ENCODE data around the gene GOLT1A.

Gene GOLT1A

GRCh38 chr1:204201348-204202040 lies 12.3 kb downstream of the GOLT1A start:
- TF ChIP-seq, protein P1, sequence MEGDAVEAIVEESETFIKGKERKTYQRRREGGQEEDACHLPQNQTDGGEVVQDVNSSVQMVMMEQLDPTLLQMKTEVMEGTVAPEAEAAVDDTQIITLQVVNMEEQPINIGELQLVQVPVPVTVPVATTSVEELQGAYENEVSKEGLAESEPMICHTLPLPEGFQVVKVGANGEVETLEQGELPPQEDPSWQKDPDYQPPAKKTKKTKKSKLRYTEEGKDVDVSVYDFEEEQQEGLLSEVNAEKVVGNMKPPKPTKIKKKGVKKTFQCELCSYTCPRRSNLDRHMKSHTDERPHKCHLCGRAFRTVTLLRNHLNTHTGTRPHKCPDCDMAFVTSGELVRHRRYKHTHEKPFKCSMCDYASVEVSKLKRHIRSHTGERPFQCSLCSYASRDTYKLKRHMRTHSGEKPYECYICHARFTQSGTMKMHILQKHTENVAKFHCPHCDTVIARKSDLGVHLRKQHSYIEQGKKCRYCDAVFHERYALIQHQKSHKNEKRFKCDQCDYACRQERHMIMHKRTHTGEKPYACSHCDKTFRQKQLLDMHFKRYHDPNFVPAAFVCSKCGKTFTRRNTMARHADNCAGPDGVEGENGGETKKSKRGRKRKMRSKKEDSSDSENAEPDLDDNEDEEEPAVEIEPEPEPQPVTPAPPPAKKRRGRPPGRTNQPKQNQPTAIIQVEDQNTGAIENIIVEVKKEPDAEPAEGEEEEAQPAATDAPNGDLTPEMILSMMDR (conservative IDR thresholded peaks at IDR 0.05; ENCODE audit: control insufficient read depth, insufficient read depth, low read depth, low read length), result no peak
- no peak for DNase-seq (ENCODE audit: low read depth)

GRCh38 chr1:204199579-204199978 lies 14.2 kb downstream of the GOLT1A start:
- DNase-seq (ENCODE audit: low read depth), result no peak
- no peak overlapping the region for H3K4me3 ChIP-seq (ENCODE audit: control insufficient read depth, low read depth, low read length)
- TF ChIP-seq, protein P1 (conservative IDR thresholded peaks at IDR 0.05; ENCODE audit: control insufficient read depth, insufficient read depth, low read depth, low read length), result no peak

More at GRCh38 chr1:204201348-204202040, 12.3 kb downstream of the GOLT1A start:
- no peak overlapping the region for H3K4me3 ChIP-seq (ENCODE audit: control insufficient read depth, low read depth, low read length)

DNA sequence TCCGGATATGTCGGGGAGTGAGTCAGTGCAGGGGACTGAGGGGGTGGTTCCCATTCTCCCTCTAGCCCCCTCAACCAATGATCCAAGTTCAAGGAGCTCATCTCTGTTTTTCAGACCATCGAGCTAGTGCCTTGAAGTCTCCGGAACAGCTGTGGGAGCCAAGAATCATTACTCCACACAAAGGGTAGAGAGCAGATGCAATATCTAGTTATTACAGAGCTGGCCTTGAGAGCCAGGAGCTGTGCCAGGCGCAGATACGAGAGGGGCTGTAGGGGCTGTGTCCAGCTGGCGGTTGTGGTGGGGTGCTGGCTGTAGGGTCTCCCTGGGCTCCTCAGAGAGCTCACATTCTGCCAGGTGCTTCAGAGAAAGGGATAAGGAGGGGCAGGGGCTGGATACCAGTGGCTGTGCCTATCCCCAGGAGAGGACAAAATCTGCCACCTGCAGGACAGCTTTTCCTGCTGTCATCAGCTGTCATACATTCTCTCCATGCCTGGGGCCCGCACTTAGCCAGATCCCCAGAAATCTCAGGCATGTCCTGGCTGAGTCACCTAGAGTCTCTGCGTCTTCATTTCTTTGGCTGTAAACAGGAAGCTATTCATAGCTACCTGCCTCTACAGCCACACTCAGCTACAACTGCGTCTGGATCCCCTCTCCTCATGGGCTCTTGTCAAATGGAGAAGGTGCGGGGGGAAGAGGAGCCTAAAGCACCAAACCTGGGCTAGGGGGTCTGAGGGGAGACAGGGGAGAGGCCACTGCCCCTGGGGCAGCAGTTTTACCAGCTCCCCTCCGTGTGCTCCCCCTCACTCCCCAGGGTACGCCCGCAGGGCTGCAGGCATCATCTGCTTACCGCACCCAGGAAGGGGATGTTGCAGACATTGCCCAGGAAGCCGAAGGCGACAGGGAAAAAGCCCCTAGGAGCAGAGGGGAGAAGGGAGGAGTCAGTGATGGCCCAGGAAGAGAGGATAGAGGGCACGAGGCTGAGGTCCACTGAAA lies 15.1 kb downstream of the GOLT1A start:
- TF ChIP-seq, protein P1 (conservative IDR thresholded peaks at IDR 0.05; ENCODE audit: control insufficient read depth, insufficient read depth, low read depth, low read length), result no peak
- peak; percentile 47 for DNase-seq (ENCODE audit: low read depth)
- H3K4me3 ChIP-seq (ENCODE audit: control insufficient read depth, low read depth, low read length), result no peak overlapping the region

DNA sequence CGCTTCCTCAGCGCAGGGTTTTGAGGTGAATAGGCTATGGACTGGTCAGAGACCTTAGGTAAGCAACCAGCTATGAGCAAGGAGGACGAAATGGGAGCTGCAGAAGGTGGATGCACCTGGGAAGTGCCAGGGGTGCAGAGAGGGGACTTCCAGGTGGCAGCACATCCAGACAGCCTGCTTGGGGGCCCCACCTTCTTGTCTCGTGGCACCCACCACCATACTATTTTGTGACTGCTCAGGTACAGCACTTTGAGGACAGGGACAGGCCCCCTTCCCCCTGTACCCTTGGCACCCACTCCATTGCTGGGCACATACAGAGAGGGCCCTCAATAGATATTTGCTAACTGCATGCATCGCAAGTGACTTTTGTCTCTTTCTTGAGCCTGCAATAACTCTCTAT lies 16.7 kb downstream of the GOLT1A start:
- TF ChIP-seq, protein P1 (conservative IDR thresholded peaks at IDR 0.05; ENCODE audit: control insufficient read depth, insufficient read depth, low read depth, low read length), result no peak
- no peak overlapping the region for H3K4me3 ChIP-seq (ENCODE audit: control insufficient read depth, low read depth, low read length)
- no peak for DNase-seq (ENCODE audit: low read depth)

- TF ChIP-seq, protein P1 (conservative IDR thresholded peaks at IDR 0.05; ENCODE audit: control insufficient read depth, insufficient read depth, low read depth, low read length), result no peak
- DNase-seq (ENCODE audit: low read depth), result no peak
- no peak within 1 kb of the TSS for H3K4me3 ChIP-seq (ENCODE audit: control insufficient read depth, low read depth, low read length)
These were observed 17.6 kb downstream of the GOLT1A start, which contains the start of gene KISS1 for GRCh38 chr1:204196068-204196795. TSS of gene KISS1 (minus strand) at chr1:204196491. CDS start at chr1:204192876, 3,615 bp downstream.

DNA sequence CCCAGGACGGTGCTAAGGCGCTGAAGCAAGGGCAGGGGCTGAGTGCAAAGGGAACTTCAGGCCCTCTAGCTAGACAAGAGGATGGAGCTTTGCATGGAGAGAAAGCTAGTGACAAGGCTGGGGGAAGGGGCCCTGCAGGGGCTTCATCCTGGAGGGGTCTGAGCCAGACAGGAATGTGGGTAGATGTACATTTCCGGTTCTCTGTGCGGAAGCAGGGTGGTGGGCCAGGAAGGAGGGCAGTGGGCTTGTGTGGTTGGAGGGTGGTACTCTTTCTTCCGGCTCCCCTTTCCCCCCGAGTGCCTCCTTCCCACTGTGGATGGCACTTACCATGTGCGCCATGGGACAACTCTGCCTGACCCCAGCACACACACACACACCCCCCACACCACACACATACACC lies 19.0 kb downstream of the GOLT1A start:
- TF ChIP-seq, protein P1 (conservative IDR thresholded peaks at IDR 0.05; ENCODE audit: control insufficient read depth, insufficient read depth, low read depth, low read length), result no peak
- no peak for DNase-seq (ENCODE audit: low read depth)
- no peak overlapping the region for H3K4me3 ChIP-seq (ENCODE audit: control insufficient read depth, low read depth, low read length)

All from fibroblast of mammary gland (primary cell).